Breast epithelium (tissue), 3 donors: ENCODE measurements around the gene INAFM2.

Experiments used
- CTCF ChIP-seq, 3 donors: fragments of 450-650 bp; IDR thresholded peaks; one replicate each; pipeline ENCODE4 v1.5.1; 2016 to 2017; ENCODE audit warnings: antibody characterized with exemption in 3 of 3, mild to moderate bottlenecking in 3 of 3, moderate library complexity in 3 of 3
- POLR2A ChIP-seq: fragments of 450-650 bp; IDR thresholded peaks from one replicate; pipeline ENCODE4 v1.6.1; 2016; ENCODE audit warnings: antibody characterized with exemption, mild to moderate bottlenecking, moderate library complexity
- POLR2AphosphoS5 ChIP-seq, 3 donors: sonication (generic); formaldehyde crosslinking; IDR thresholded peaks; one replicate each; pipeline ENCODE4 v1.6.1; 2017; ENCODE audit warnings: antibody characterized with exemption in 3 of 3

- TF ChIP-seq POLR2A (no peak), CTCF (IDR thresholded peaks at IDR 0.05) (no peak), POLR2AphosphoS5 (IDR thresholded peaks at IDR 0.05) (no peak)
Measured at GRCh38 chr15:40301467-40302179, 21.9 kb upstream of the INAFM2 start.
